Endothelial cell of umbilical vein (primary cell): ENCODE results near the gene CYTH1. TPM values are rescaled to one million over a fixed set of nuclear protein-coding genes. Genes with fewer than 3 reads are reported as not detected.

Experiments used
- Bru-seq: library from RNA; stranded (reverse); fragments of 400-500 nt; gene quantifications from one replicate; lab custom pipeline; 2021; lab: Mats Ljungman, UMichigan
- BruChase-seq, 2 experiments: library from RNA; stranded (reverse); fragments of 400-500 nt; gene quantifications; one replicate each; lab custom pipeline; 2021; lab: Mats Ljungman, UMichigan
- BruUV-seq: library from RNA; stranded (reverse); fragments of 400-500 nt; replicated peaks from 2 replicates; lab custom pipeline; 2021; lab: Mats Ljungman, UMichigan
- CTCF ChIA-PET: fragments of 300-600, 350-600 bp; sonication (Branson Sonifier 250); formaldehyde crosslinking; loops from one replicate; lab custom pipeline; 2021; ENCODE audit warnings: antibody characterized with exemption, inconsistent platforms; lab: Charles Lee
- POLR2A ChIA-PET: fragments of 300-600, 350-600 bp; sonication (Branson Sonifier 250); formaldehyde crosslinking; loops from one replicate; lab custom pipeline; 2021; ENCODE audit warnings: antibody characterized with exemption, inconsistent platforms; lab: Charles Lee
- DNase-seq: peaks from one replicate; pipeline ENCODE4 v3.0.0-alpha.2; 2011; ENCODE audit warnings: low read depth, low spot score
- FAIRE-seq: peaks from 2 replicates; lab custom pipeline; 2011; peaks lifted over from hg19 to GRCh38; lab: Jason Lieb, UNC
- H2AFZ ChIP-seq: 2 replicates; pipeline ENCODE4 v1.6.0; 2012; ENCODE audit warnings: low read depth, low read length, control low read depth, inconsistent platforms
- H3K27ac ChIP-seq: 2 replicates; pipeline ENCODE4 v1.5.1; 2011; ENCODE audit warnings: low read depth, mild to moderate bottlenecking, control low read depth, low read length, moderate library complexity; ENCODE audit not compliant: insufficient read depth
- H3K27me3 ChIP-seq, 2 experiments: 2 replicates each; pipeline versions ENCODE4 v1.6.0 to v1.6.1; 2011; ENCODE audit warnings: low read length in 2 of 2, mixed read lengths in 1 of 2; ENCODE audit not compliant: control insufficient read depth in 2 of 2, insufficient read depth in 2 of 2
- H3K36me3 ChIP-seq, 2 experiments: 2 replicates in 1 of 2; 3 replicates in 1 of 2; pipeline ENCODE4 v1.5.1; 2011; ENCODE audit warnings: low read length in 2 of 2, mild to moderate bottlenecking in 1 of 2, moderate library complexity in 1 of 2; ENCODE audit not compliant: control insufficient read depth in 2 of 2, insufficient read depth in 2 of 2; ENCODE audit errors: extremely low read depth in 1 of 2
- H3K4me1 ChIP-seq: 3 replicates; pipeline ENCODE4 v1.5.1; 2011; ENCODE audit warnings: mild to moderate bottlenecking, low read length; ENCODE audit not compliant: control insufficient read depth, insufficient read depth; ENCODE audit errors: extremely low read depth
- H3K4me2 ChIP-seq: 2 replicates; pipeline ENCODE4 v1.6.1; 2011; ENCODE audit warnings: low read length, control low read depth, mixed read lengths; ENCODE audit not compliant: insufficient read depth
- H3K4me3 ChIP-seq, 3 experiments: fragments of 200-600 bp in 1 of 3; sonication (generic), shearing (Covaris generic) in 1 of 3; replicated peaks in 1 of 3; 2 replicates each; pipeline ENCODE4 v1.5.1; 2011 to 2016; ENCODE audit warnings: control low read depth in 3 of 3, low read length in 3 of 3, mild to moderate bottlenecking in 2 of 3, inconsistent platforms in 1 of 3, low read depth in 1 of 3, moderate library complexity in 1 of 3; ENCODE audit not compliant: insufficient read depth in 1 of 3
- H3K79me2 ChIP-seq: 2 replicates; pipeline ENCODE4 v1.6.0; 2012; ENCODE audit warnings: low read length, inconsistent platforms; ENCODE audit not compliant: control insufficient read depth, insufficient read depth
- H3K9ac ChIP-seq: replicated peaks from 2 replicates; pipeline ENCODE3; 2011; ENCODE audit warnings: low read length, control low read depth; ENCODE audit not compliant: insufficient read depth; ENCODE audit errors: extremely low read depth
- H3K9me1 ChIP-seq: replicated peaks from 3 replicates; pipeline ENCODE4 v1.6.0; 2011; ENCODE audit warnings: mild to moderate bottlenecking, low read length; ENCODE audit not compliant: control insufficient read depth, insufficient read depth; ENCODE audit errors: extremely low read depth
- H3K9me3 ChIP-seq: replicated peaks from 2 replicates; pipeline ENCODE4 v1.5.1; 2012; ENCODE audit warnings: low read length, inconsistent platforms; ENCODE audit not compliant: control insufficient read depth, insufficient read depth
- H4K20me1 ChIP-seq: replicated peaks from 2 replicates; pipeline ENCODE3; 2011; ENCODE audit warnings: mild to moderate bottlenecking, low read length; ENCODE audit not compliant: control insufficient read depth, insufficient read depth; ENCODE audit errors: extremely low read depth
- CTCF ChIP-seq, 2 donors: IDR thresholded peaks; 1 replicate in 1 of 2; 2 replicates in 1 of 2; pipeline ENCODE4 v1.5.1; 2011; ENCODE audit warnings: low read length in 2 of 2, mild to moderate bottlenecking in 2 of 2, moderate library complexity in 2 of 2, control low read depth in 1 of 2, inconsistent platforms in 1 of 2, low read depth in 1 of 2; ENCODE audit not compliant: insufficient read depth in 1 of 2; ENCODE audit errors: extremely low read depth in 1 of 2
- EZH2 ChIP-seq: IDR thresholded peaks from 2 replicates; pipeline ENCODE4 v1.6.1; 2012; ENCODE audit warnings: borderline replicate concordance, low read depth, mild to moderate bottlenecking, moderate library complexity, low read length, inconsistent platforms; ENCODE audit not compliant: severe bottlenecking
- FOS ChIP-seq: IDR thresholded peaks from 2 replicates; pipeline ENCODE4 v1.6.1; 2011; ENCODE audit warnings: mild to moderate bottlenecking, low read length, moderate library complexity, borderline replicate concordance; ENCODE audit not compliant: insufficient read depth
- GATA2 ChIP-seq: IDR thresholded peaks from 2 replicates; pipeline ENCODE4 v1.7.0; 2011; ENCODE audit warnings: low read depth, mild to moderate bottlenecking, moderate library complexity, mixed read lengths, low read length; ENCODE audit not compliant: insufficient read length, insufficient read depth
- JUN ChIP-seq: IDR thresholded peaks from 2 replicates; pipeline ENCODE4 v1.6.1; 2011; ENCODE audit warnings: borderline replicate concordance, low read depth; ENCODE audit not compliant: insufficient read length, insufficient read depth
- MAX ChIP-seq: IDR thresholded peaks from 2 replicates; pipeline ENCODE4 v1.6.1; 2011; ENCODE audit not compliant: insufficient read depth, insufficient read length
- MYC ChIP-seq: IDR thresholded peaks from one replicate; pipeline ENCODE4 v1.6.1; 2011; ENCODE audit warnings: mild to moderate bottlenecking, low read depth, low read length
- POLR2A ChIP-seq: IDR thresholded peaks from 2 replicates; pipeline ENCODE4 v1.6.1; 2012; ENCODE audit warnings: low read depth, mild to moderate bottlenecking, control low read depth, low read length
- POLR2AphosphoS5 ChIP-seq: IDR thresholded peaks from 2 replicates; pipeline ENCODE4 v1.6.1; 2012; ENCODE audit warnings: low read depth, mild to moderate bottlenecking, control low read depth, low read length, moderate library complexity; ENCODE audit not compliant: insufficient read depth
- dilution Hi-C: fragments of 300-500 bp; cut with MboI; formaldehyde crosslinking; loops from one replicate; pipeline ENCODE4 v1.15.0; 2019; ENCODE audit warnings: low sequenced_read_pairs; ENCODE audit not compliant: extremely low pct_ligation_motif_present
- intact Hi-C: fragments of 100-400 bp; cut with micrococcal nuclease; formaldehyde crosslinking; loops from one replicate; pipeline ENCODE4 v1.10.0; 2022
- long read RNA-seq: library from polyadenylated mRNA; stranded (forward); transcript quantifications from one replicate; pipeline ENCODE4 v2.0.0, GENCODE V29; 2021
- polyA minus RNA-seq, 3 experiments: library from RNA; depleted of rRNA, polyadenylated mRNA; stranded (reverse); fragments of >200 nt; gene quantifications; 1 replicate in 1 of 3; 2 replicates in 2 of 3; pipeline ENCODE4 v1.2.3, GENCODE V29; 2011
- polyA plus RNA-seq, 4 experiments: library from polyadenylated mRNA; depleted of rRNA in 3 of 4; stranded (reverse) in 3 of 4; unstranded in 1 of 4; fragments of >200 nt; gene quantifications; 2 replicates each; pipeline versions ENCODE4 v1.2.1 to v1.2.3, GENCODE V29; 2011 to 2012; ENCODE audit warnings: missing spikeins in 1 of 4
- total RNA-seq: library from RNA; stranded (reverse); gene quantifications from 2 replicates; pipeline ENCODE4 v1.2.3, GENCODE V29; 2021

CYTH1 gene
- 49.9 and 54.2 TPM in 2 replicates for total RNA-seq
- 34.5 and 35.9 TPM in 2 replicates for polyA plus RNA-seq
- 25.4 and 26.5 TPM in 2 replicates for polyA plus RNA-seq (2011; cell fraction: cytosol; rRNA removed)
- 185 and 215 TPM in 2 replicates for polyA plus RNA-seq (2011; cell fraction: nucleus; rRNA removed)
- polyA plus RNA-seq (2012), result 37.3 and 37.4 TPM in 2 replicates
- 57.1 and 60.9 TPM in 2 replicates for polyA minus RNA-seq
- polyA minus RNA-seq (2011; cell fraction: cytosol; rRNA and poly(A)+ RNA removed), result 3.9 TPM
- 50.5 and 74.1 TPM in 2 replicates for polyA minus RNA-seq (2011; cell fraction: nucleus; rRNA and poly(A)+ RNA removed)
- Bru-seq, nascent RNA, result percentile 81 among the genes with signal in this experiment
- percentile 82 among the genes with signal in this experiment for BruChase-seq, experiment 1, labeled RNA remaining after a 6-hour chase
- percentile 85 among the genes with signal in this experiment for BruChase-seq, experiment 2, labeled RNA remaining after a 2-hour chase
- long read RNA-seq, full-length matches to known transcripts, result 24 of 32 reads
- long read RNA-seq, partial matches to known transcripts, result 6 of 32 reads
- long read RNA-seq, other reads (novel, unspliced or antisense), result 2 of 32 reads

- FAIRE-seq (no peak), DNase-seq (no peak)
- ChIA-PET CTCF (interaction anchor here (0.9 kb wide), 1 partner anchor 13 kb away, joined by 3 read pairs; no protein-coding TSS in a partner anchor), POLR2A (interaction anchor here (0.9 kb wide), 1 partner anchor 10 kb away, joined by 6 read pairs; no protein-coding TSS in a partner anchor)
- no peak for TF ChIP-seq FOS
- no peak for TF ChIP-seq CTCF (IDR thresholded peaks at IDR 0.05; ENCODE audit: extremely low read depth in 1 of 2, insufficient read depth in 1 of 2, low read depth in 1 of 2, low read length in 2 of 2)
- TF ChIP-seq POLR2A, result no peak
- no peak for TF ChIP-seq MYC
- no peak for TF ChIP-seq POLR2AphosphoS5
- TF ChIP-seq MAX, result no peak
- TF ChIP-seq GATA2, result no peak
- TF ChIP-seq JUN, result no peak
- TF ChIP-seq EZH2, result no peak
- peaks cover 19% of the 10 kb centered on the region for H3K79me2 ChIP-seq
- H3K27me3 ChIP-seq, result no peaks in the 10 kb centered on the region
- peak within 1 kb of the TSS; percentile 89 for H3K9ac ChIP-seq
- intact Hi-C loops (loop anchor here (2.0 kb wide), 1 partner anchor 15 kb away; no protein-coding TSS in a partner anchor), dilution Hi-C loops (no loop called here)
- H2AFZ ChIP-seq, result peak within 1 kb of the TSS; percentile 93
- no peaks in the 10 kb centered on the region for H3K9me1 ChIP-seq
- peak within 1 kb of the TSS; percentile 94 for H3K4me2 ChIP-seq
- peak within 1 kb of the TSS; percentile 51 for H3K27ac ChIP-seq
- no TSS peak for BruUV-seq
- H4K20me1 ChIP-seq, result no peaks in the 10 kb centered on the region
- H3K4me3 ChIP-seq, result peak within 1 kb of the TSS; percentile 84 to 94 (median 84)
- no peaks in the 10 kb centered on the region for H3K36me3 ChIP-seq
- H3K9me3 ChIP-seq, result no peaks in the 10 kb centered on the region
- peaks cover 4% of the 10 kb centered on the region for H3K4me1 ChIP-seq
Observed at GRCh38 chr17:78781893-78782304, at the start of gene CYTH1. TSS of gene CYTH1 (minus strand) at chr17:78782273. CDS start at chr17:78782223, 50 bp downstream.
